MM.1S (cell line): ENCODE results near the gene SCP2.

ENCODE experiments used
- EZH2 ChIP-seq: fragments of 300-600 bp; sonication (generic); optimal IDR thresholded peaks from 2 replicates; pipeline ENCODE3; 2017; ENCODE audit warnings: low read depth, mild to moderate bottlenecking, antibody characterized with exemption, low read length, mixed read lengths
- EZH2phosphoT487 ChIP-seq: fragments of 300-600 bp; sonication (generic); IDR thresholded peaks from 2 replicates; pipeline ENCODE4 v1.6.1; 2018; ENCODE audit warnings: antibody characterized with exemption, low read length
- TF ChIP-seq, protein P1 (sequence below): fragments of 300-600 bp; sonication (generic); IDR thresholded peaks from 2 replicates; pipeline ENCODE4 v1.5.1; 2016; ENCODE audit warnings: antibody characterized with exemption, low read length, mixed read lengths

DNA sequence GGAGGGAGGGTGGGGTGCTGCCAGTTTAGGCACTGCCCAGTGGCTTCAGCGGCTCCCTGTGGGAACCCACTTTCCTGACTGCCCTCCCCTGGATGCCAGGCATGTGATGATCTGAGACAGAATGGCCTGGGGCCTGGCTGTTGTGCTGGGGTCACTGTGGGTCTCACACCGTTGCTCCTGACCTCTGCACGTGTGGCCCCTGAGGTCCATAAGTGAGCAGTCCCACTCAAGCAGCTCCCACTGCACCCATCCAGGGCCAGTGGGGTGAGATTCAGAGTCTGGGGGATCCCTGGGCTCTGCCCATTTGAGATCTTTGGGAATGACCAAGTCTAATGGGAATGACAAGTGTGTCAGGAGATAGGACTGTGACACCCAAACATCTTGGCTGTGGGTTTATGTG, 153.0 kb downstream of the SCP2 start:
- TF ChIP-seq, protein P1, sequence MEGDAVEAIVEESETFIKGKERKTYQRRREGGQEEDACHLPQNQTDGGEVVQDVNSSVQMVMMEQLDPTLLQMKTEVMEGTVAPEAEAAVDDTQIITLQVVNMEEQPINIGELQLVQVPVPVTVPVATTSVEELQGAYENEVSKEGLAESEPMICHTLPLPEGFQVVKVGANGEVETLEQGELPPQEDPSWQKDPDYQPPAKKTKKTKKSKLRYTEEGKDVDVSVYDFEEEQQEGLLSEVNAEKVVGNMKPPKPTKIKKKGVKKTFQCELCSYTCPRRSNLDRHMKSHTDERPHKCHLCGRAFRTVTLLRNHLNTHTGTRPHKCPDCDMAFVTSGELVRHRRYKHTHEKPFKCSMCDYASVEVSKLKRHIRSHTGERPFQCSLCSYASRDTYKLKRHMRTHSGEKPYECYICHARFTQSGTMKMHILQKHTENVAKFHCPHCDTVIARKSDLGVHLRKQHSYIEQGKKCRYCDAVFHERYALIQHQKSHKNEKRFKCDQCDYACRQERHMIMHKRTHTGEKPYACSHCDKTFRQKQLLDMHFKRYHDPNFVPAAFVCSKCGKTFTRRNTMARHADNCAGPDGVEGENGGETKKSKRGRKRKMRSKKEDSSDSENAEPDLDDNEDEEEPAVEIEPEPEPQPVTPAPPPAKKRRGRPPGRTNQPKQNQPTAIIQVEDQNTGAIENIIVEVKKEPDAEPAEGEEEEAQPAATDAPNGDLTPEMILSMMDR = no peak
- TF ChIP-seq EZH2 (no peak), EZH2phosphoT487 (no peak)
